ENCODE data around the gene GLTP. TPM values are rescaled to one million over a fixed set of nuclear protein-coding genes. Genes with fewer than 3 reads are reported as not detected.

The GLTP gene
- total and polyA plus RNA-seq, 4 donors: 8.5 to 12.8 (median 8.7) TPM

DNA sequence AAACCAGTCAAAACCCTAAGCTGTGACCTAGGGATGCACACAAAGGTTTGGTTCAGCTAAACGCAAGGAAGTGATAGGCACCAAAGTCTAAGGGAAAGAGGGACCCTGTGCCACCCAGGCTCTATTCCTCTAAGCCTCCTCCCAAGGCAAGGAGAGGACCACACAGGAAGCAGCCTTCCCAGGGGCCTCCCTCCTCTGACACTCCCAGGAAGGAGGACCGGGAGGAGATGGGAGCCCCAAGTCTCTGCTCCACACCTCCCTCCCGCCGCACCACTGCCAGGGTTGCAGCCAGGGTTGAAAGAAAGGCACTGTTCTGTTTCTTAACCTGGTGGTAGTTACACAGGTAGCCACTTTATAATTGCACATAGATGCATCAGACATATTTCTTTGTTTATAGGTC lies 41.6 kb upstream of the GLTP start:
- DNase-seq (ENCODE audit: low spot score): no peak
- Histone ChIP-seq H3K4me1 (ENCODE audit: control insufficient read depth in 4 of 4, insufficient read depth in 4 of 4, low read length in 3 of 4) (no peaks in the 10 kb centered on the region), H3K27me3 (ENCODE audit: control insufficient read depth in 4 of 4, insufficient read depth in 4 of 4, low read length in 3 of 4) (no peaks in the 10 kb centered on the region), H3K9me3 (ENCODE audit: control insufficient read depth in 4 of 4, low read length in 3 of 4) (no peaks in the 10 kb centered on the region), H3K27ac (ENCODE audit: low read depth in 1 of 2, low read length in 2 of 2) (no peak overlapping the region), H3K9ac (ENCODE audit: low read depth in 1 of 2, low read length in 2 of 2) (no peak overlapping the region), H3K4me3 (ENCODE audit: low read depth in 1 of 3, low read length in 3 of 3) (no peak overlapping the region), H3K36me3 (ENCODE audit: control insufficient read depth in 4 of 4, insufficient read depth in 3 of 4, low read depth in 1 of 4, low read length in 3 of 4) (peaks cover 5 to 20% (median 13%) of the 10 kb centered on the region in 4 donors)
- TF ChIP-seq, protein P1, sequence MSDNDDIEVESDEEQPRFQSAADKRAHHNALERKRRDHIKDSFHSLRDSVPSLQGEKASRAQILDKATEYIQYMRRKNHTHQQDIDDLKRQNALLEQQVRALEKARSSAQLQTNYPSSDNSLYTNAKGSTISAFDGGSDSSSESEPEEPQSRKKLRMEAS (IDR thresholded peaks at IDR 0.05): no peak
- whole genome bisulfite sequencing: 82% methylated on average over 4 of the region's 4 CpGs

DNA sequence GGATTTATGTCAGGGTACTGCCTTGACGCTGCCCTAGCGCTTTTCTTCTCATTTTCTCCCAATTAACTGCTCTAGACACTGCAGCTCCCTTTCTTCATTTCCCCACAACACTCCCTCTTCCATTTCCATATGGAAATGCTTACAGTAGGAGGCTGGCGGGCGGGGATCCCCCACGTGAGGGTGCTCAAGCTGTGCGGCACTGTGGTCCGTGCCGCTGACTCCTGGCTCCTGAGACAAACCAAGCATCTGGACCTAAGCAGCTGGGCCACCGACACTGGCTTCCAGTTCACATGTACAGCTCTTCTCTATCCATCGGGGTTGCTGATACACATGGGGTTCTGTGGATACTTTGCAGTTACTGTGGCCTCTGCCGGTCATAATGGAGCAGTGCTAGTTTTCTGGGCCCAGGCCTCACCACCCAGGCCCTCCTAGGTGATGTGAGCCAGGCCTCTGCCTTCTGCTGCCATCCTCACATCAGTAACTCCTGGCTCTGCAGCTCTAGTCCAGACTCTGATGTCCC lies 40.0 kb upstream of the GLTP start:
- Histone ChIP-seq H3K9ac (ENCODE audit: low read depth in 1 of 2, low read length in 2 of 2) (no peak overlapping the region), H3K27ac (ENCODE audit: low read depth in 1 of 2, low read length in 2 of 2) (no peak overlapping the region), H3K4me1 (ENCODE audit: control insufficient read depth in 4 of 4, insufficient read depth in 4 of 4, low read length in 3 of 4) (no peaks in the 10 kb centered on the region), H3K9me3 (ENCODE audit: control insufficient read depth in 4 of 4, low read length in 3 of 4) (no peaks in the 10 kb centered on the region), H3K36me3 (ENCODE audit: control insufficient read depth in 4 of 4, insufficient read depth in 3 of 4, low read depth in 1 of 4, low read length in 3 of 4) (peaks cover 9 to 30% (median 26%) of the 10 kb centered on the region in 4 donors), H3K27me3 (ENCODE audit: control insufficient read depth in 4 of 4, insufficient read depth in 4 of 4, low read length in 3 of 4) (no peaks in the 10 kb centered on the region), H3K4me3 (ENCODE audit: low read depth in 1 of 3, low read length in 3 of 3) (no peak overlapping the region)
- DNase-seq (ENCODE audit: low spot score): no peak
- TF ChIP-seq TAF1 (conservative IDR thresholded peaks at IDR 0.05): no peak
- WGBS: 94% methylated on average over 11 of the region's 11 CpGs

DNA sequence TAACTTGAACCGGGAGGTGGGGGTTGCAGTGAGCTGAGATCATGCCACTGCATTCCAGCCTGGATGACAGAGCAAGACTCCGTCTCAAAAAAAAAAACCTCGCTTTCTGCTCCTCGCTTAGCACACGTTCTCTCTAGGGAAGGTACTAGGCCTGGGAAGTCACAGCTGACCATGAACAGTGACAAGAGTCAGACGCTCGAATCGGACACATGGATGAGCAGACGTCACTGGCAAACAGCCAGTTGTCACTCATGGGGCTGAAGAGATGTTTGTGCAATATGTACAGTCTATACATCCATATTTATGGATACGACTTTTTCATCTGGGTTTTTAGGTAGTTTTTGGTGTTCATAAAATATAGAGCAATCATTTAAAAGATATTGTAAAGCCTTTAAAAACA lies 39.1 kb upstream of the GLTP start:
- Histone ChIP-seq H3K9ac (ENCODE audit: low read depth in 1 of 2, low read length in 2 of 2) (no peak overlapping the region), H3K27ac (ENCODE audit: low read depth in 1 of 2, low read length in 2 of 2) (no peak overlapping the region), H3K4me1 (ENCODE audit: control insufficient read depth in 4 of 4, insufficient read depth in 4 of 4, low read length in 3 of 4) (no peaks in the 10 kb centered on the region), H3K36me3 (ENCODE audit: control insufficient read depth in 4 of 4, insufficient read depth in 3 of 4, low read depth in 1 of 4, low read length in 3 of 4) (peaks cover 9 to 38% (median 31%) of the 10 kb centered on the region in 4 donors), H3K9me3 (ENCODE audit: control insufficient read depth in 4 of 4, low read length in 3 of 4) (no peaks in the 10 kb centered on the region), H3K4me3 (ENCODE audit: low read depth in 1 of 3, low read length in 3 of 3) (no peak overlapping the region), H3K27me3 (ENCODE audit: control insufficient read depth in 4 of 4, insufficient read depth in 4 of 4, low read length in 3 of 4) (no peaks in the 10 kb centered on the region)
- WGBS: 87% methylated on average over 10 of the region's 10 CpGs
- DNase-seq (ENCODE audit: low spot score): no peak
- TF ChIP-seq, protein P1 (IDR thresholded peaks at IDR 0.05): no peak
- TF ChIP-seq SP1 (IDR thresholded peaks at IDR 0.05): no peak
- TF ChIP-seq, protein P2, sequence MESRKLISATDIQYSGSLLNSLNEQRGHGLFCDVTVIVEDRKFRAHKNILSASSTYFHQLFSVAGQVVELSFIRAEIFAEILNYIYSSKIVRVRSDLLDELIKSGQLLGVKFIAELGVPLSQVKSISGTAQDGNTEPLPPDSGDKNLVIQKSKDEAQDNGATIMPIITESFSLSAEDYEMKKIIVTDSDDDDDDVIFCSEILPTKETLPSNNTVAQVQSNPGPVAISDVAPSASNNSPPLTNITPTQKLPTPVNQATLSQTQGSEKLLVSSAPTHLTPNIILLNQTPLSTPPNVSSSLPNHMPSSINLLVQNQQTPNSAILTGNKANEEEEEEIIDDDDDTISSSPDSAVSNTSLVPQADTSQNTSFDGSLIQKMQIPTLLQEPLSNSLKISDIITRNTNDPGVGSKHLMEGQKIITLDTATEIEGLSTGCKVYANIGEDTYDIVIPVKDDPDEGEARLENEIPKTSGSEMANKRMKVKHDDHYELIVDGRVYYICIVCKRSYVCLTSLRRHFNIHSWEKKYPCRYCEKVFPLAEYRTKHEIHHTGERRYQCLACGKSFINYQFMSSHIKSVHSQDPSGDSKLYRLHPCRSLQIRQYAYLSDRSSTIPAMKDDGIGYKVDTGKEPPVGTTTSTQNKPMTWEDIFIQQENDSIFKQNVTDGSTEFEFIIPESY (IDR thresholded peaks at IDR 0.05): no peak
- no peak for TF ChIP-seq EGR1 (IDR thresholded peaks at IDR 0.05; ENCODE audit: low read depth in 2 of 2)

DNA sequence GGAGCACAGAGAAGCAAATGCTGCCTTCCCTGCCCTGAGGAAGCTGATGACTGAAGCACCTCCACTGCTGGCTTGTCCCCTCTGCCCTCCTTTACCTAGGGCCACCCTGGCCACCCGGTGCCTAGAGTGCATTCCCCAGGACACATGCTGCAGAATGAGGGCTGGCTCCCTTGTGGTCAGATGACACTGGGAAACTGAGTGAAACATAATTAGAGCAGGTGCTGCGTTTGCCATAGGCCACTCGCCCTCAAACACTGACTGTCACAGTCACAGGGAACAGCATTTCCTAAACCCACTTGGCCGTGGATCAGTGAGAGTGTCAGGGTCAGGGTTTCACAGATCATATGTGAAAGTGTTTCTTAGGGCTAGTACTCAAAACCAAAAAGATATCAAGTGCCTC lies 35.7 kb upstream of the GLTP start:
- Histone ChIP-seq H3K27me3 (ENCODE audit: control insufficient read depth in 4 of 4, insufficient read depth in 4 of 4, low read length in 3 of 4) (no peaks in the 10 kb centered on the region), H3K36me3 (ENCODE audit: control insufficient read depth in 4 of 4, insufficient read depth in 3 of 4, low read depth in 1 of 4, low read length in 3 of 4) (peaks cover 9 to 45% (median 37%) of the 10 kb centered on the region in 4 donors), H3K4me3 (ENCODE audit: low read depth in 1 of 3, low read length in 3 of 3) (no peak overlapping the region), H3K9me3 (ENCODE audit: control insufficient read depth in 4 of 4, low read length in 3 of 4) (no peaks in the 10 kb centered on the region), H3K27ac (ENCODE audit: low read depth in 1 of 2, low read length in 2 of 2) (no peak overlapping the region), H3K9ac (ENCODE audit: low read depth in 1 of 2, low read length in 2 of 2) (no peak overlapping the region), H3K4me1 (ENCODE audit: control insufficient read depth in 4 of 4, insufficient read depth in 4 of 4, low read length in 3 of 4) (peaks cover 0 to 1% (median under 1%) of the 10 kb centered on the region in 4 donors)
- DNase-seq (ENCODE audit: low spot score): no peak
- WGBS: 93% methylated on average over 4 of the region's 4 CpGs
- TF ChIP-seq EGR1 (IDR thresholded peaks at IDR 0.05; ENCODE audit: low read depth in 2 of 2) (no peak), TAF1 (conservative IDR thresholded peaks at IDR 0.05) (no peak), SP1 (IDR thresholded peaks at IDR 0.05) (no peak), FOXA1 (IDR thresholded peaks at IDR 0.05) (no peak), GABPA (IDR thresholded peaks at IDR 0.05 in 1 of 2, conservative IDR thresholded peaks at IDR 0.05 in 1 of 2) (no peak), RXRA (IDR thresholded peaks at IDR 0.05) (no peak), HNF4A (conservative IDR thresholded peaks at IDR 0.05) (no peak), NR2F2 (IDR thresholded peaks at IDR 0.05) (no peak), HNF4G (IDR thresholded peaks at IDR 0.05) (no peak)
- TF ChIP-seq, protein P3, sequence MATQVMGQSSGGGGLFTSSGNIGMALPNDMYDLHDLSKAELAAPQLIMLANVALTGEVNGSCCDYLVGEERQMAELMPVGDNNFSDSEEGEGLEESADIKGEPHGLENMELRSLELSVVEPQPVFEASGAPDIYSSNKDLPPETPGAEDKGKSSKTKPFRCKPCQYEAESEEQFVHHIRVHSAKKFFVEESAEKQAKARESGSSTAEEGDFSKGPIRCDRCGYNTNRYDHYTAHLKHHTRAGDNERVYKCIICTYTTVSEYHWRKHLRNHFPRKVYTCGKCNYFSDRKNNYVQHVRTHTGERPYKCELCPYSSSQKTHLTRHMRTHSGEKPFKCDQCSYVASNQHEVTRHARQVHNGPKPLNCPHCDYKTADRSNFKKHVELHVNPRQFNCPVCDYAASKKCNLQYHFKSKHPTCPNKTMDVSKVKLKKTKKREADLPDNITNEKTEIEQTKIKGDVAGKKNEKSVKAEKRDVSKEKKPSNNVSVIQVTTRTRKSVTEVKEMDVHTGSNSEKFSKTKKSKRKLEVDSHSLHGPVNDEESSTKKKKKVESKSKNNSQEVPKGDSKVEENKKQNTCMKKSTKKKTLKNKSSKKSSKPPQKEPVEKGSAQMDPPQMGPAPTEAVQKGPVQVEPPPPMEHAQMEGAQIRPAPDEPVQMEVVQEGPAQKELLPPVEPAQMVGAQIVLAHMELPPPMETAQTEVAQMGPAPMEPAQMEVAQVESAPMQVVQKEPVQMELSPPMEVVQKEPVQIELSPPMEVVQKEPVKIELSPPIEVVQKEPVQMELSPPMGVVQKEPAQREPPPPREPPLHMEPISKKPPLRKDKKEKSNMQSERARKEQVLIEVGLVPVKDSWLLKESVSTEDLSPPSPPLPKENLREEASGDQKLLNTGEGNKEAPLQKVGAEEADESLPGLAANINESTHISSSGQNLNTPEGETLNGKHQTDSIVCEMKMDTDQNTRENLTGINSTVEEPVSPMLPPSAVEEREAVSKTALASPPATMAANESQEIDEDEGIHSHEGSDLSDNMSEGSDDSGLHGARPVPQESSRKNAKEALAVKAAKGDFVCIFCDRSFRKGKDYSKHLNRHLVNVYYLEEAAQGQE (IDR thresholded peaks at IDR 0.05): no peak
- TF ChIP-seq, protein P4, sequence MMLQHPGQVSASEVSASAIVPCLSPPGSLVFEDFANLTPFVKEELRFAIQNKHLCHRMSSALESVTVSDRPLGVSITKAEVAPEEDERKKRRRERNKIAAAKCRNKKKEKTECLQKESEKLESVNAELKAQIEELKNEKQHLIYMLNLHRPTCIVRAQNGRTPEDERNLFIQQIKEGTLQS (IDR thresholded peaks at IDR 0.05): no peak
- TF ChIP-seq, protein P5, sequence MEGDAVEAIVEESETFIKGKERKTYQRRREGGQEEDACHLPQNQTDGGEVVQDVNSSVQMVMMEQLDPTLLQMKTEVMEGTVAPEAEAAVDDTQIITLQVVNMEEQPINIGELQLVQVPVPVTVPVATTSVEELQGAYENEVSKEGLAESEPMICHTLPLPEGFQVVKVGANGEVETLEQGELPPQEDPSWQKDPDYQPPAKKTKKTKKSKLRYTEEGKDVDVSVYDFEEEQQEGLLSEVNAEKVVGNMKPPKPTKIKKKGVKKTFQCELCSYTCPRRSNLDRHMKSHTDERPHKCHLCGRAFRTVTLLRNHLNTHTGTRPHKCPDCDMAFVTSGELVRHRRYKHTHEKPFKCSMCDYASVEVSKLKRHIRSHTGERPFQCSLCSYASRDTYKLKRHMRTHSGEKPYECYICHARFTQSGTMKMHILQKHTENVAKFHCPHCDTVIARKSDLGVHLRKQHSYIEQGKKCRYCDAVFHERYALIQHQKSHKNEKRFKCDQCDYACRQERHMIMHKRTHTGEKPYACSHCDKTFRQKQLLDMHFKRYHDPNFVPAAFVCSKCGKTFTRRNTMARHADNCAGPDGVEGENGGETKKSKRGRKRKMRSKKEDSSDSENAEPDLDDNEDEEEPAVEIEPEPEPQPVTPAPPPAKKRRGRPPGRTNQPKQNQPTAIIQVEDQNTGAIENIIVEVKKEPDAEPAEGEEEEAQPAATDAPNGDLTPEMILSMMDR (IDR thresholded peaks at IDR 0.05; ENCODE audit: low read depth, low read length, missing input control): no peak
